ENCODE results near the gene CCDC127.
"Not testable (repeated sequence)": the region's sequence is repeated elsewhere in the genome, so short reads cannot be mapped to it uniquely, and the experiment has no call there.

The CCDC127 gene

DNA sequence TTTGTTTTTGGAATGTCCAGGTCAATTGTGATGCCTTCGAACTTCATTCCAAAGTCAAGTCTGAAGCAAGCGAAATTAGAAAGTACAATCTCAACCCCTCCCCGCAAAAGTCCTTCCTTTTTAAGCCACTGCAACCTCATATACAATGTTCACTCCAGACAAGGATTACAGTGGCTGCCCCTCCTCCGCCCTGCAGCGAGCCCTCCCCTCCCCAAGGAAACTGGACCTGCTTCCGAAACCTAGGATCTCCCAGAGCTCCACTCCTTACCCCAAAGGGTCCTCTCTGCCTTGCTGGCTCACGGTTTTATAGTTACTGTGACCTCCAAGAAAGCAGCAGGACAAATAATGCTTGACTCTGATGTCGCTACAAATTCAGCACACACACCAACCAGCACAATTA lies 16.3 kb downstream of the CCDC127 start:
- DNase-seq: no peak

DNA sequence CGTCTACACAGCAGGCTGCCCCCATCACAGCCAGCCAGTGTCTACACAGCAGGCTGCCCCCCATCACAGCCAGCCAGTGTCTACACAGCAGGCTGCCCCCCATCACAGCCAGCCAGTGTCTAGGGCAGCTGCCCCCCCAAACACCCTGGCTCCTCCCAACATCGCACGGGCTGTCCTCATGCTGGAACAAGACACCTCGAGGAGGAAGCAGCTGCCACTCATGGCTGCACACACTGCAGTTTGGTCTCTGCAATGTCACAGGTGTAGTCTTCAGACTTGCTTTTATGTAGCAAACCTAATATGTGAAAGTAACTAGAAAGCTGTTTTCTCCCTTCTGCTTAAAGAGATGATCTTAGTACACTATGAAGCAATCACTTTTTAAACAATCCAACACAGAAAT lies 17.0 kb downstream of the CCDC127 start:
- peak; percentile 37 for DNase-seq

DNA sequence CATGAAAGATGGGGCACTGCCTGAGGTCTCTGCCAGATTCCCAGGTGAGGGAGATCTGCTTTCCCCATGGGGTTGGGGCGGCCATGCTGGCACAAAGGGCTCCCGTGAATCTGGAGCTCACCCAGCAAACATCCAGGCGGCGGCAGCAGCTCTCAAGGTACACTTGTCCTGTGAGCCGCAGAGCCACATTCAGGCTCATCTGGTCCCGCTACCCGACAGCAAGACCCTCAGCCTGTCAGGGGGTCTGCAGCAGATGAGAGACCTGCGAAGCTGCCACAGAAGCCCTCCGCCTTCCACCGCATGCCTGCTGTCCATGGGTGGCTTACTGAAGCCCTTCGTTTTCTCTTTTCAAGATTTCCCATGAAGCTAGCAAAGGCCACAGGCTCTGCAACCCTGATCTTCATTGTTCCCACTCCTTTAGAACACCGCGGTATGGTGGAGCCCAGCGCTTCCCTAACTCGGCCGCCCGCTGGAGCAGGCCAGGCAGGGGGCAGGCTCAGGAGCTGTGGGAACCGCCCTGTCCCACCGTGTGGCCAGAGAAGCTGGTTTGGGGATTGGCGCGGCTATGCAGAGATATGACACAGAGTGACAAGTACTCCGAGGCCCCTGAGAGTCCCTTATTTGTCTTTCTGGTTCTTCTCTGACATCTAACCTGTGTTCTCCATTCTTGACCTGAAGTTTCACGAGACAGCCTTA lies 17.9 kb downstream of the CCDC127 start:
- DNase-seq: no peak

DNA sequence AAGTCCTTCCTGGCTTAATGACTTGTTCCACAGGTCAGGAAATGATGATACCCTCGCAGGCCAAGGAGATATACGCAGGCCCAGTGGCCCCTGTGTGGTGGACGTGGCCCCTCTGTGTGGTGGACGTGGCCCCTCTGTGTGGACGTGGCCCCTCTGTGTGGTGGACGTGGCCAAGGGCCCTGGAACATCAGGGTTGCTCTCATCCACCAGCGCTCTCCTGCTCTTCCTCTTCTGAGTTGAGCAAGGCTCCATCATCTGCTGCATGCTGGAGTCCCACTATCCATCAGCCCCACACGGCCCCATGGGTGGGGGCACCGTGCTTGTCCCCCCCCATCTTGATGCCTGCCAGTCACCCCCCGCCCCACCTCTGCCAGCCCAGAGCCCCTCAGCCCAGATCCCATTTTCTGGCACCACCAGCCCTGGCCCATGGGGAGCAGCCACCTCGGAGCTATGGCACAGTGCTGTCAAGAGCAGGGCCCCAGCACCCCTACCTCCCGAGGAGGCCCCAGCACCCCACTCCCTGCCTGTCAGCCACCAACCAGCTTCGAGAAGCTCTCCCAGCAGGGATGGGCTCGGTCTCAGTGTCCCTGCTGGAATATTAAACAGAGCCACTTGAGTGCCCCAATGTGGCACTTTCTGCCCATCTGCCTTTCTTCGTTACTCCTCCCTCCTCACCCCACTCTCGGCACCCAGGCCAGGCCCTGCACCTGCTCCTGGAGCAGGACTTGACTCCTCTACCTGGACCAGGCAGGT lies 18.6 kb downstream of the CCDC127 start:
- DNase-seq: no peak

DNA sequence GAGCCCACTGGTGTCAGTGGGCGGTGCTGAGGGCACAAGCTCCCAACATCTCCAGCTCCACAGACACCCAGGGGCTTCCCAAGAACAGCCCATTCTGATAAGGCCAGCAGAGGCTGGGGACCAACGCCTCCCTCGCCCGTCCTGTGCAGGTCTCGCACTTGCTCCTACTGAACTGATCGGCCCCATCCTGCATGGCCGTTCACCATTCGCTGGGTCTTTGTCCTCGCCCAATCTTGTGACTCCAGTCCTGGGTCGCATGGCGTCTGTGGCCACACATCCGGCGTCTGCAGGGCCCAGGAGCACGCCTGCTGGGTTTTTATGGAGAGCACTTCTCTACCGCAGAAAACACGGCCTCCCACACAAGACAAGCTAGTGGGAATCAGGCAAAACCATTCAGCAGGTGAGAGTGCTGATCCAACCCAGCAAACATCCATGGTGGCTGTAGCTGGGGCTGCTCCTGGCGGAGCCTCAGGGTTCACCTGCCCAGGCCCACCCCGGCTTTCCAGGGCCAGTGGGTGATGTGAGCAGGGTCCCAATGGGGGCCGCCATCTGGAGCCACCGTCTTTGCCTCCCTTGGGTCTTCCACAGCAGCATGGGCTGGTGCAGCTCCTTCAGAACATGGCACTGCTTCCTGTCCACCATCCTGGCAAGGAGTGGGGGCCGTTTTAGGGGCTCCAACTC lies 19.3 kb downstream of the CCDC127 start:
- no peak for DNase-seq

DNA sequence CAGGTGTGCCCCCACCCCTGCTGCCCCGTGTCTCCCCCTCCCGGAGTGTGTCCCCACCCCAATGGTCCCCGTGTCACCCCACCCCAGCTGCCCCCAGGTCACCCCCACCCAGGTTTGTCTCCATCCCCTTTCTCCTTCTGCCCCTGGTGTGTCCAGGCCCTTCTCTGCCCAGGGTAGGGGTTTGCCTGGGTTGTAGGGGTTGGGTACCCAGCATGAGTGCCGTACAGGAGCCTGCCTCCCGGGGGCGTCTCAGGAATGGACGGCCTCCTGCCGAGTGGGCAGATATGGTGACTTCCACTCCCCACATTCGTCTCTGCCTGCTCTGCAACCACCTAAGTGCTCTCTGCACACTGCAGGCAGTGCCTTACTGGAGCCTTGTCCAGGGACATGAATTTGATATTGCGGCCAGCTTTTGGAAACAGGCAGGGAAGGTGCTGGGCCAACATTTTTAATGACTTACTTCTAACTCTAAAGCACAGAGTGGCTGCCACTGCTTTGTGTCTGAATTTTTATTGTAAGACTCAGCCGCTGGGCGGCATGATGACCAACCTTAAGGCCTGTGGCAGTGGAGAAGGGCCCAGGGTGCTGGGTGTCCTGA lies 20.0 kb downstream of the CCDC127 start:
- no peak for DNase-seq

DNA sequence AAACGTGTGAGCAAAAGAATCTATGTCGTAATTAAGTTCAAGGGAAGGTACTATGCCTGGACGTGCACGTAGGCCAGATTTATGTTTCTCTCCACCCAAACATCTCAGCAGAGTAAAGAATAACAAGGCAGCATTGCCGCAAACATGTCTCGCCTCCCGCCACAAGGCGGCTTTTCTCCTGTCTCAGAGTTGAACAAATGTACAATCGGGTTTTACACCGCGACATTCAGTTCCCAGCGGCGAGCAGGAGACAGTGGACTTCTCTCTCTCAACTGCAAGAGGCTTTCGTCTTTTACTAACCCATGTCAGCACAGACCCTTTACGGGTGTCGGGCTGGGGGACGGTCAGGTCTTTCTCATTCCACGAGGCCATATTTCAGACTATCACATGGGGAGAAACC lies 20.9 kb downstream of the CCDC127 start:
- DNase-seq: not testable (repeated sequence)

DNA sequence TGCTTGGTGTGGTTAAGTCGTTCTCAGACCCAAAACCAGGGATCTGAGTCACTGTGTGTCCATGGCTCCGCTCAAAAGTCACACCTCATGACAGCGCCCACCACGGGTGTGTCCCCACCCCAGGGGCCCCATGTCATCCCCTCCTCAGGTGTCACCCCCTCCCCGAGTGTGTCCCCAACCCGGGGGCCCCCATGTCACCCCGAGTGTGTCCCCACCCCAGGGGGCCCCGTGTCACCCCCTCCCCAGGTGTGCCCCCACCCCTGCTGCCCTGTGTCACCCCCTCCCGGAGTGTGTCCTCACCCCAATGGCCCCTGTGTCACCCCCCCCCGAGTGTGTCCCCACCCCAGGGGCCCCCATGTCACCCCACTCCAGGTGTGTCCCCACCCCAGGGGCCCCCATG lies 21.6 kb downstream of the CCDC127 start:
- no peak for DNase-seq

DNA sequence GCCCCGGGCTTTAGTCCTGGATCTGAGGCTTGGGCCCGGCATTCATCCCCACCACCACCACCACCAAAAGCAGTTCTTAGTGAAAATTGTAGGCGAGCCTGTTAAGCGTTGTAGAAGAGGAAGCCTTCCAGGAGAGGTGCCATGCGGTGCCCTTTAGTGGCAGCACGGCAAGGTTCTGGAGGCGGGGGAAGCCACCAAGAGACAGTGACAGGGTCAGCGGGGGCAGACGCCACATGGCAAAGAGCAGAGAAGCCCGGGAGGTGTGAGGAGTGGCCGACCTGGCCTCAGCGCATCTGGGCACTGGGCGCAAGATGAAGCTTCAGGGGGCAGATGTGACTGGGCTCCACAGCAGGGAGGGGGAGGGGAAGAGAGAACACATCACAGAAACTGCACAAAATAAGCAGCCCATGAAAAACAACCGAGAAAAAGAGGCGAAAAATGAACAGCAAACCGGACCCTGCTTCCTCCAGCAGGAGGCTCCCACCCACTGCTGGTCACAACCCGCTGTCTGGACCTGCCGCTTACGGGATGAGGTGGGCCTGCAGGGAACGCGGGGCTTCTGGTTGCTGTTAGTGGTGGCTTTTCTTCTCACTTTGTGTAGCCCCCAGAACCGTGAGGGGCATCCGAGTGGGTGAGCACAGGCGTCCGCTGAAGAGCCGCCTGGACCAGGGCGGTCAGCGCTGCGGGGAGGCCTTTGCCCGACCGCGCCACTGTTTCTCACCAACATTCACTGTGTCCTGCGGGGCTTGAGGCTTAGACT lies 22.4 kb downstream of the CCDC127 start:
- no peak for DNase-seq

DNA sequence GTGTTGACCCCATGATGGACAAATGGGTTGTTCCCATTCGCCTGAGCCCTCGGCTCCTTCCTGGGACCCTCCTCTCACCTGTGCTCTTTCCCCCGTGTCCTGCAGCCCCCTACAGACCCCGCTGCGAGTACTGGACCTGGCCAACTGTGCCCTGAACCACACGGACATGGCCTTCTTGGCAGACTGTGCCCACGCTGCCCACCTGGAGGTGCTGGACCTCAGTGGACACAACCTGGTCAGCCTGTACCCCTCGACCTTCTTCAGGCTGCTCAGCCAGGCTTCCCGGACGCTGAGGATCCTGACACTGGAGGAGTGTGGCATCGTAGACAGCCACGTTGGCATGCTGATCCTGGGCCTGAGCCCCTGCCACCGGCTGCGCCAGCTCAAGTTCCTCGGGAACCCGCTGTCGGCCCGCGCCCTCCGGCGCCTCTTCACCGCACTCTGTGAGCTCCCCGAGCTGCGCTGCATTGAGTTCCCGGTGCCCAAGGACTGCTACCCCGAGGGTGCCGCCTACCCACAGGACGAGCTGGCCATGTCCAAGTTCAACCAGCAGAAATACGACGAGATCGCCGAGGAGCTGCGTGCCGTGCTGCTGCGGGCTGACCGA lies 23.2 kb downstream of the CCDC127 start:
- no peak for DNase-seq

DNA sequence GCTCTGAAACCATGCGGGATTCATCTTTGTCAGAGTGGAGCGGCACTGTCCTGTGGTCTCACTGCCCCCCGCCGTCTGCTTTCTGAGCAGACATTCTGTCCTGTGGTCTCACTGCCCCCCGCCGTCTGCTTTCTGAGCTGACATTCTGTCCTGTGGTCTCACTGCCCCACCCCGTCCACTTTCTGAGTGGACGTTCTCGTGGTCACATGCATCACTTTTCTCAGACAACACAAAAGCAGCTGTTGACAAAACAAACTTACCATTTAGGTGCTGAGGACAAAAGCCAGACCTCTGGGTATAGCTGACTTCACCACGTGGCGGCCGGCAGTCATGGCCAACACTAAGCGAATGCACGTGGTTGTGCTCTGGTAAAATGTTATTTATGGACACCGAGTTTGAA lies 23.9 kb downstream of the CCDC127 start:
- DNase-seq: no peak

DNA sequence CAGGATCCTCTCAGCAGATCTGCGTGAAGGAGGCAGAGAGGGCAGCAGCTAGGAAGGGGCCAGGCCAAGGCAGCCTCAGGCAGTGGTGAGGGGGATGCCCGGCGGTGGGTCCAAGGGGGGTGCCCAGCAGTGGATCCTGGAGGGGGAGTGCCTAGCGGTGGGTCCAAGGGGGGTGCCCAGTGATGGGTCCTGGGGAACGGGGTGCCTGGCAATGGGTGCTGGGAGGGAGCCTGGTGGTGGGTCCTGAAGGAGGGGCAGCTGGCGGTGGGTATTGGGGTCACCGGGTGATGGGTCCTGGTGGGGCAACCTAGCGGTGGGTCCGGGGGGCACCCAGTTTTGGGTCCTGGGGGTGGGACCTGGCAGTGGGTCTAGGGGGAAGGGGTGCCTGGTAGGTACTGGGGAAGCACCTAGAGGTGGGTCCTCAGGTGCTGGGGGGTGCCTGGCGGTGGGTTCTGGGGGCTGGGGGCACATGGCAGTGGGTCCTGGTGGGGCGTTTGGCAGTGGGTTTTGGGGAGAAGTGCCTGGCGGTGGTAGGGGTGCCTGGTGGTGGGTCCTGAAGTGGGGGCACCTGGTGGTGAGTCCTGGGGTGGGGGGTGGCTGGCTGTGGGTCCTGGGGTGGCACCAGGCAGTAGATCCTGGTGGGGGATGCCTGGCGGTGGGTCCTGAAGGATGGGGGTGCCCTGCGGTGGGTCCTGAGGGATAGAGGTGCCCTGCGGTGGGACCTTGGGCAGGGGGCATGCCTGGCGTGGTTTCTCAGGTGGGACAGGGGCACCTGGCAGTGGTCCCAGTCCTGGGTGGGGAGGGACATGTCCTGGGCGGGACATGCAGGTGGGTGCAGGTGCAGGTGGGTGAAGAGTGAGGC lies 24.8 kb downstream of the CCDC127 start:
- no peak for DNase-seq

DNA sequence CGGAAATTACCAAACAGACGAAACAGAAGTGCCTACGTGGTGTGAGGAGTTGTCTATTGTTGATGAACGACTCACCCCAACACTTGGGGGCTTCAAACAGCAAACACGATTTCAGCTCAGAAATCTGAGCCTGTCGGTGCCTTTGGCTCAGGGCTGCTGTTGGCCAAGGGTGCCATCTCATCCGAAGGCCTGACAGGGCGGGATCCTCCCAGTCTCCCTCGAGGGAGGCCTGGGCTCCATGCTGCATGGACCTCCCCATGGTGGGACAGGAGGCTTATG lies 25.3 kb downstream of the CCDC127 start:
- DNase-seq: no peak

DNA sequence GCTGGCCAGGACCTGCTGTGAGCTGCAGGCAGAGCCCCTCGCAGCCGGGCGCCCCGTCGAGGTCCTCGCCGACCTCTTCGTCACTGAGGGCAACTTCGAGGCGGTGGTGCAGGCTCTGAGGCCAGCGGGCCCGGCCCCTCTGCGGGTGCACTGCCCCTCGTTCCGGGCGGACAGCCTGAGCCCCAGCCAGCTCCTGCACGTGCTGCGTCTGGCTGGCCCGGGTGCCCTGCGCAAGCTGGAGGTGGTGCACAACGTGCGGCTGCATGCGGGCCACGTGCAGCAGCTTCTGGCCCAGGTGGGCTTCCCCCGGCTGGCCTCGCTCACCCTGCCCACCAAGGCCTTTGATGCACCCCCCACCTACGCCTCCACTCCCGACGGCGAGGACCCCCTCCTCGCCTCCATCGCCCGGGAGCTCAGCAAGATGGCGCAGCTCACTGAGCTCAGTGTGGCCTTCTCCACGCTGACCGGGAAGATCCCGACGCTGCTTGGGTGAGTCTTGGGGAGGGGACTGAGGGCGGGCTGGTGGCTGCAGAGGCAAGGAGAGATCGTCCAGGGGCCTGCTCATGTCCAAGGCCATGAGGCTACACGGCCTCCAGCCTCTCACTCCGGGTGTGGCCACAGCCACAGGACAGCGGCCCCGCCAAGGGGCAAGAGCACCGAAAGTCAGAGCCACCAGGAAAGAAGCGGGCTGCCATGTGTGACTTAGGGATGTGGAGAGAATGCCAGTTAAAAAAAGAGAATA lies 25.8 kb downstream of the CCDC127 start:
- DNase-seq: no peak

DNA sequence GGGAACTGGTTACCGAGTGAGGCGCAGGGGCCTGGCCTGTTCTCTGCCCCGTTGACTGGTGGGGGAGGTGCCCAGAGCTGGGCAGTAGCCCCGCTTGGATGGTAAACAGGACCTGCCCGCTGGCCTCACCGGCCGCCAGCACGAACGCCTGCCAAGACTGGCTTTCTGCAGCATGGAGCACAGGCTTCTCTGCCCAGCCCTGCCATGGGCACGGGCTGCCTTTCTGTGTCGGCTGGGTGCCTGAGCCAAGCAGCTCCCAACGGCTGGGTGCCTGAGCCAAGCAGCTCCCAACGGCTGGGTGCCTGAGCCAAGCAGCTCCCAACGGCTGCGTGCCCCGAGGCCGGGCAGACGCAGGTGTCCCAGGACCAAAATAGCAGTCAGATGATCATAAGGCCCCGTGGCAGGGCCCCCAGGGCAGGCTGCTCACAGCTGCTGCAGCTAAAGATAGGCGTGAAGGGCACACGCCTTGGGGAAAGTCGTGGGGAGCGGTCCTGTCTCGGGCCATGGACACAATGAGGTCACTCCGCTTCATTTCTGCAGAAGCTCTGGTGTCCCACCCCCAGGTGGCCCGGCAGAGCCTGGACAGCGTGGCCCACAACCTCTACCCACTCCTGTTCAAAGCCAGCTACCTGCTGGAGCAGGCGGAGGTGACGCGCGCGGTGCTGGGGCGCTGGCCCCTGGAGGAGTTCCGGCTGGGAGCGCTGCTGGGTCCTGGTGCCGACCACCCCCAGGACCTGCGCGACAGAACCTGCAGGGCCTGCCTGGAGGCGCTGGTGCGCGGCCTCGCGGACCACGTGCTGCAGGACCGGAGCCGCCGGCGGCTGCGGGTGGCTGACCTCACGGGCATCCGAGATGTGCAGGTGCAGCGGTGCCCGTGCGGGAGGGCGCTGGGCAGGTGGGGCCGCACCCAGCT lies 26.7 kb downstream of the CCDC127 start, which contains the start of gene LRRC14B:
LRRC14B (plus strand) TSS at position 460 of the 913 bp plus-strand sequence; CDS start at position 504, 44 bp downstream.
- DNase-seq: peak; percentile 31

DNA sequence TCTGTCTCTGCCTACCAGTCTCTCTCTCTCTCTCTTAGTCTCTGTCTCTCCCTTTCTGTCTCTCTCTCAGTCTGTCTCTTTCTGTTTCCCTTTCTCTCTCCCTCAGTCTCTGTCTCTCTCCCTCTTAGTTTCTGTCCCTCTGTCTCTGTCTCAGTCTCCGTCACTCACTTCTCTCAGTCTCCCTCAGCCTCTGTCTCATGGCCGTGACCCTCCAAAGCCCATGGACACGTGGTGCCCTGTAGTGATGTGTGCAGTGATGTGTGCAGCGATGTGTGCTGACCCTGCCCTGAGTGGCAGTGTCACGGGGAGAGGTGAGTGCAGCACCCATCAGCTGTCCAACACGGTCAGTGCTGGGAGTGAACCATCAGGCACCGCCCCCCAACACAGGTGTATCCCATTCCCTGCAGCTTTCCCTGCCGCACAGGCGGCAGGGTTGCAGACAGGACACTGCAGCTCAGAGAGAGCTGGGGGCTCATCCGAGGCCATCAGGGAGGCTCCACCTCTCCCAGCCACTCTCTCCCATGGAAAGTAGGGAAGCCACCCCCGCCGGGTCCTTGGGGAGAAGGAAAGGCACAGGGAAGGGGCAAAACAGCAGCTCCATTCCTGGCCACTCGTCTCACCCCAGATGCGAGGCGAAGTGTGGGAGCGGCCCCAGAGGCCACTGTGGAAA lies 27.5 kb downstream of the CCDC127 start:
- no peak for DNase-seq

DNA sequence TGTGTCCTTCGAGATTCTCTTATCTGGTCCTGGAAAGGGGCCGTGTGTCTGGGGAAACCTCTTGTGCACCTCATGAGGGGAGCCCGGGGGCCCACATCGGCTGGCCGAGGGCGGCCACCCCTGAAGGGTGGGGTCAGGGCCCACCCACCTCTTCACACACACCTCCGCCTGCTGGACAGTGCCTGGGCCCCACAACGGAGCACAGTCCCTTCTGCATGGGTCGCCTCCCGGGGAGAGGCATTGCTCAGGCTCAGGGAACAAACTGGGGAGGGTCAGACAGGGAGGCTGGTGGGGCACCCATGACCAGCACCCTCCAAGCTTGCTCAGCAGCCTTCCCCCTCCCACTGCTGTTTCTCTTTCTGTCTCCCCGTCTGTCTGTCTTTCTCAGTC lies 28.0 kb downstream of the CCDC127 start:
- no peak for DNase-seq

DNA sequence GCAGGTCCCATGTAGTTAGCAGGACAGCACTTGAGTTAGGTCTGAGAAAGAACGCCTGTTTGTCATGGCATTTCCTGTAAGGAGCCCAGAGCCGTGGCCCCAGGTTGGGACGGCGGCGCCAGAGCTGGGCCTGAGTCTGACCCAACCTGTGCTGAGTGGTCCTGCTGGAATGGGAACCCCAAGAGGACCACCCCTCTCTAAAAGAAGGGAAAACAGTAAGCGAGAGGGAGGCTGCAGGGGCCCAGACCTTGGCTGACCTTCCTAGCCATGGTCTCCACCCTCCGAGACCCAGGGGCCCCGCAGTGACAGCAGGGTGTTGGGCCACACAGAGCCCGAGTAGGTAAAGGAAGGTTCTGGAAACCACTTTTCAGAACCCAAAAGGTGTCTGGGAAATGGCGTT lies 28.5 kb downstream of the CCDC127 start:
- no peak for DNase-seq

Measured in NCI-H69 (cell line).